HEK293T (cell line): ENCODE results near the gene LTBP4.

ENCODE experiments used
- CTCF ChIA-PET: fragments of 350-600 bp; formaldehyde crosslinking; extraction: SDS; loops from one replicate; lab custom pipeline; 2021; ENCODE audit warnings: antibody characterized with exemption, inconsistent platforms; lab: Yijun Ruan, JAX
- POLR2A ChIA-PET: fragments of 350-600 bp; formaldehyde crosslinking; extraction: SDS; loops from one replicate; lab custom pipeline; 2020; ENCODE audit warnings: antibody characterized with exemption, inconsistent platforms; lab: Yijun Ruan, JAX
- DNase-seq: peaks from one replicate; pipeline ENCODE4 v3.0.0; 2012; ENCODE audit warnings: mixed read lengths; ENCODE audit errors: extremely low spot score
- ARNT ChIP-seq: fragments of 450-650 bp; IDR thresholded peaks from 2 replicates; pipeline ENCODE4 v1.6.1; 2017; ENCODE audit warnings: mild to moderate bottlenecking
- BHLHE40 ChIP-seq: fragments of 450-650 bp; IDR thresholded peaks from 2 replicates; pipeline ENCODE4 v1.6.1; 2016; ENCODE audit warnings: mild to moderate bottlenecking, moderate library complexity, borderline replicate concordance
- CTBP1 ChIP-seq: fragments of 450-650 bp; IDR thresholded peaks from 2 replicates; pipeline ENCODE4 v1.6.1; 2016; ENCODE audit warnings: borderline replicate concordance
- ELF4 ChIP-seq: fragments of 450-650 bp; IDR thresholded peaks from 2 replicates; pipeline ENCODE4 v1.6.1; 2017; ENCODE audit warnings: antibody characterized with exemption
- FOXA1 ChIP-seq: fragments of 450-650 bp; IDR thresholded peaks from 2 replicates; pipeline ENCODE4 v1.6.1; 2016; ENCODE audit warnings: mild to moderate bottlenecking
- FOXK2 ChIP-seq: fragments of 450-650 bp; IDR thresholded peaks from 2 replicates; pipeline ENCODE4 v1.6.1; 2016; ENCODE audit warnings: mild to moderate bottlenecking
- FOXM1 ChIP-seq: fragments of 450-650 bp; IDR thresholded peaks from 2 replicates; pipeline ENCODE4 v1.6.1; 2017; ENCODE audit warnings: mild to moderate bottlenecking, borderline replicate concordance
- HDGF ChIP-seq: fragments of 450-650 bp; IDR thresholded peaks from 2 replicates; pipeline ENCODE4 v1.6.1; 2017; ENCODE audit warnings: antibody characterized with exemption, borderline replicate concordance
- L3MBTL2 ChIP-seq: fragments of 450-650 bp; conservative IDR thresholded peaks from 2 replicates; pipeline ENCODE4 v1.6.1; 2016; ENCODE audit warnings: mild to moderate bottlenecking
- LEF1 ChIP-seq: fragments of 450-650 bp; IDR thresholded peaks from 2 replicates; pipeline ENCODE4 v1.6.1; 2017; ENCODE audit warnings: mild to moderate bottlenecking, borderline replicate concordance
- NFRKB ChIP-seq: fragments of 450-650 bp; IDR thresholded peaks from 2 replicates; pipeline ENCODE4 v1.6.1; 2016; ENCODE audit warnings: mild to moderate bottlenecking, moderate library complexity
- PKNOX1 ChIP-seq: fragments of 450-650 bp; IDR thresholded peaks from 2 replicates; pipeline ENCODE4 v1.6.1; 2016
- SP1 ChIP-seq: fragments of 450-650 bp; IDR thresholded peaks from 2 replicates; pipeline ENCODE4 v1.6.1; 2017
- SUZ12 ChIP-seq: fragments of 450-650 bp; IDR thresholded peaks from 2 replicates; pipeline ENCODE4 v1.6.1; 2016; ENCODE audit warnings: mild to moderate bottlenecking
- TARDBP ChIP-seq: fragments of 450-650 bp; IDR thresholded peaks from 2 replicates; pipeline ENCODE4 v1.6.1; 2016
- ZNF384 ChIP-seq: fragments of 450-650 bp; IDR thresholded peaks from 2 replicates; pipeline ENCODE4 v1.6.1; 2016

LTBP4 gene

DNA sequence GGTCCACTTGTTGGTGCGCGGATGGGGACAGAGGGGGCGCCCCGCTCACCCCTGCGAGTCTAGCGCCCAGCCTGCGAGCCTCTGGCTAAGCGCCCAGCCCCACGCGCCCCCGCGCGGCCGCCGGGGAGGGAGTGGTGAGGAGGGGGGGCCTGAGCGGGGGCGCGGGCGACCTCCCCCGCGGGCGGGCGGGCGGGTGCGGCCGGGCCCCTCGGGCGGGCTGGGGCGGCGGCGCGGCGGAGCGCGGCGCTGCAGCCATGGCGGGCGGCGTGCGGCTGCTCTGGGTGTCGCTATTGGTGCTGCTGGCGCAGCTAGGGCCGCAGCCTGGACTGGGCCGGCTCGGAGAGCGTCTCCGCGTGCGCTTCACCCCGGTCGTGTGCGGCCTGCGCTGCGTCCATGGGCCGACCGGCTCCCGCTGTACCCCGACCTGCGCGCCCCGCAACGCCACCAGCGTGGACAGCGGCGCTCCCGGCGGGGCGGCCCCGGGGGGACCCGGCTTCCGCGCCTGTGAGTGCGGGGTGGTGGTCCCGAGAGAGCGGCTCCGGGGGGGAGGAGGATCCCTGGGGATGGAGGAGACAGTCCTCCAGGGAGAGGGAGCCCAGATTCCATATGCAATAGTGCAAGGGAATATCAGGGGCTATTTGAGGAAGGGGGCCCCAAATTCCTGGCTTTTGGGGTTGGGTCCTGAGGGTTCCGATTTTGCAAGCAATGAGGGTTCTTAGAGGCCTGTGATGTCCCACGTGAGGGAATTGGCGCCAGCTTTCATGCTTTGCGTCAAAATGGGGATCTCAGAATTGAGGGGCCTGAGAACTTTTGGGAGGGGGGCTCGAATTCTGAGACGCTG, at the start of gene LTBP4:
Gene LTBP4 (plus strand): TSS at position 236 of the 841 bp plus-strand sequence. CDS start 19 bp downstream, at position 255.
- TF ChIP-seq FOXA1 (no peak), LEF1 (no peak), FOXM1 (no peak), ZNF384 (no peak), FOXK2 (no peak), TARDBP (no peak), ELF4 (no peak), CTBP1 (no peak), PKNOX1 (no peak), HDGF (no peak), SP1 (no peak), NFRKB (no peak), ARNT (no peak), L3MBTL2 (no peak)
- ChIA-PET POLR2A (no interaction called here), CTCF (interaction anchor here (0.6 to 4.1 kb wide), 5 partner anchors 31 to 169 kb away, joined by 3 to 17 read pairs (median 7); no protein-coding TSS in a partner anchor)
- no peak for DNase-seq

DNA sequence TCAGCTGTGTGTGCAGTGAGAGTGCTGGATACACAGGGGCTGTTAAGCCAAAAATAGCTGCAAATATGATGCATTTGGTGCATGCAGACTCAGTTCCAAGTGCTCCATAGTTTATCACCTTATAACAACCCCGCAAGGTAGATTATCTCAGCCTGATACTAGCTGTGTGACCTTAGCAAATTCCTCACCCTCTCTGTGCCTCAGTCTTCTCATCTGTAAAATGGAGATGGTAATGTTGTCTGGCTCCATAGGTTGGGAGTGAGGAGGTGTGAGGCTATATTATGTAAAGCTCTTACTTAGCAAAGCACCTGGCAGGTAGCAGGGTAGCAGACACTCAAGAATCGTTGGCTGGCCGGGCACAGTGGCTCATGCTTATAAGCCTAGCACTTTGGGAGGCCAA, 48.3 kb upstream of the LTBP4 start:
- DNase-seq = no peak
- no peak for TF ChIP-seq CTBP1
- no peak for TF ChIP-seq SP1
- no peak for TF ChIP-seq NFRKB
- no peak for TF ChIP-seq FOXA1
- no peak for TF ChIP-seq SUZ12
- TF ChIP-seq ZNF384 = no peak
- TF ChIP-seq LEF1 = no peak
- ChIA-PET CTCF (no interaction called here), POLR2A (interaction anchor here (1.2 kb wide), 1 partner anchor 45 kb away, joined by 3 read pairs; no protein-coding TSS in a partner anchor)

- ChIA-PET CTCF (no interaction called here), POLR2A (no interaction called here)
- no peak for DNase-seq
- TF ChIP-seq FOXA1 = no peak
- TF ChIP-seq FOXK2 = no peak
- TF ChIP-seq PKNOX1 = no peak
- TF ChIP-seq ZNF384 = no peak
- TF ChIP-seq FOXM1 = no peak
- TF ChIP-seq TARDBP = no peak
- no peak for TF ChIP-seq BHLHE40
- TF ChIP-seq LEF1 = no peak
- TF ChIP-seq HDGF = no peak
These were observed 47.0 kb upstream of the LTBP4 start for GRCh38 chr19:40553885-40554857.

DNA sequence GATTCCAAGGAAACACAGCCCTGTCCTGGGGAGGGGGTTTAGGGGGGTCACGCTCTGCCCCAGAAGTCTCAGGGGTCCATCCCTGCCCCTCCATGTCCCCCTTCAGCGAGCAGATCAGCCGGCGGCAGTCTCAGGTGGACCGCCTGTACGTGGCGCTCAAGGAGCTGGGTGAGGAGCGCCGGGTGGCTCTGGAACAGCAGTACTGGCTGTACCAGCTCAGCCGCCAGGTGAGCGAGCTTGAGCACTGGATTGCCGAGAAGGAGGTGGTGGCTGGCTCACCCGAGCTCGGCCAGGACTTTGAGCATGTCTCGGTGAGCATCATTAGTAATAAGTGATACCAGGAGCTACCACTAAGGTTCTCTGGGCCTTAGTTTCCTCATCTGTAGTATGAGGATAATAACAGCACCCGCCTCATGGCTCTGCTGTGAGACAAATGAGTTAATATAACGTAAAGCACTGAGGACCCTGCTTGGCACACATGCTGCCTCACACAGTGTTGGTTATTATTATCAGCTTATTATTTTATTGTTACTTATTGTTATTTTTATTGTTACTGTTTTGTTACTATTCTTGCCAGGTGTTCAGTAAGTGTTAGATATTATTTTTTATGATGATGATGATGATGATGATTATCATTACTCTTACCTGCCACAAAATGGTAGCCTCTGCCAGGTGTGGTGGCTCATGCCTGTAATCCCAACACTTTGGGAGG, 45.0 kb upstream of the LTBP4 start:
- DNase-seq = no peak
- POLR2A ChIA-PET = interaction anchor here (1.1 kb wide), 1 partner anchor 15 kb away, joined by 4 read pairs; no protein-coding TSS in a partner anchor
- CTCF ChIA-PET = interaction anchor here (0.6 to 0.7 kb wide), 2 partner anchors 9 to 17 kb away, joined by 3 to 5 read pairs; no protein-coding TSS in a partner anchor
- no peak for TF ChIP-seq ZNF384
- no peak for TF ChIP-seq CTBP1
- TF ChIP-seq TARDBP = no peak
- TF ChIP-seq PKNOX1 = no peak
- TF ChIP-seq NFRKB = no peak
- TF ChIP-seq FOXA1 = no peak
- no peak for TF ChIP-seq ELF4
- no peak for TF ChIP-seq FOXM1
- no peak for TF ChIP-seq HDGF
- TF ChIP-seq BHLHE40 = no peak
- TF ChIP-seq SP1 = no peak
- no peak for TF ChIP-seq ARNT
- TF ChIP-seq SUZ12 = no peak
- no peak for TF ChIP-seq FOXK2
- TF ChIP-seq LEF1 = no peak
- no peak for TF ChIP-seq L3MBTL2

GRCh38 chr19:40556953-40557530, 44.1 kb upstream of the LTBP4 start:
- no peak for DNase-seq
- TF ChIP-seq TARDBP = no peak
- TF ChIP-seq ARNT = no peak
- no peak for TF ChIP-seq ZNF384
- TF ChIP-seq CTBP1 = no peak
- no peak for TF ChIP-seq HDGF
- TF ChIP-seq BHLHE40 = no peak
- no peak for TF ChIP-seq PKNOX1
- TF ChIP-seq NFRKB = no peak
- no peak for TF ChIP-seq FOXA1
- TF ChIP-seq LEF1 = no peak
- no peak for TF ChIP-seq SP1
- TF ChIP-seq L3MBTL2 = no peak
- no peak for TF ChIP-seq SUZ12
- TF ChIP-seq FOXM1 = no peak
- no peak for TF ChIP-seq ELF4
- TF ChIP-seq FOXK2 = no peak
- POLR2A ChIA-PET = interaction anchor here (1.1 kb wide), 1 partner anchor 14 kb away, joined by 4 read pairs; no protein-coding TSS in a partner anchor
- CTCF ChIA-PET = interaction anchor here (0.7 to 1.1 kb wide), 3 partner anchors 14 to 131 kb away, joined by 3 to 4 read pairs (median 3); no protein-coding TSS in a partner anchor
